Testis (tissue), 3 donors: Measurements from ENCODE around the gene FABP3. TPM values are rescaled to one million over a fixed set of nuclear protein-coding genes. Genes with fewer than 3 reads are reported as not detected.

Source experiments
- DNase-seq: peaks from one replicate; pipeline ENCODE4 v3.0.0-alpha.2; 2019
- H3K27ac ChIP-seq, 2 donors: fragments of 200-600 bp; sonication (generic); one replicate each; pipeline ENCODE4 v1.5.1; 2019
- H3K27me3 ChIP-seq: fragments of 200-600 bp; sonication (generic); one replicate; pipeline ENCODE4 v1.5.1; 2019
- H3K36me3 ChIP-seq: fragments of 200-600 bp; sonication (generic); one replicate; pipeline ENCODE4 v1.5.1; 2017; ENCODE audit warnings: low read depth; ENCODE audit errors: missing control alignments
- H3K4me1 ChIP-seq: fragments of 200-600 bp; sonication (generic); one replicate; pipeline ENCODE4 v1.5.1; 2019
- H3K4me3 ChIP-seq, 2 donors: fragments of 200-600 bp; sonication (generic); one replicate each; pipeline ENCODE4 v1.5.1; 2017 to 2019
- H3K9me3 ChIP-seq: fragments of 200-600 bp; sonication (generic); one replicate; pipeline ENCODE4 v1.5.1; 2017
- POLR2A ChIP-seq: fragments of 450-650 bp; IDR thresholded peaks from one replicate; pipeline ENCODE4 v1.6.1; 2017; ENCODE audit warnings: antibody characterized with exemption, mild to moderate bottlenecking, moderate library complexity
- WGBS, 2 donors: methylation state at CpG; one replicate each; pipeline ENCODE4 v1.1.5; 2018; 5-methylcytosine and 5-hydroxymethylcytosine counted together
- intact Hi-C: fragments of 100-400 bp; cut with DNase I; formaldehyde crosslinking; loops from one replicate; pipeline ENCODE4 v1.15.1; 2023; ENCODE audit warnings: low total_unique reads
- polyA plus RNA-seq: library from polyadenylated mRNA; stranded (reverse); fragments of 350-450 nt; fragmentation: Illumina TruSeq; extraction: RNeasy Lipid Tissue Mini Kit (QIAGEN cat#74804); gene quantifications from one replicate; pipeline ENCODE4 v1.2.3, GENCODE V29; 2014; ENCODE audit warnings: low read depth, low replicate concordance; ENCODE audit not compliant: insufficient read depth
- total RNA-seq, 2 donors: library from RNA; depleted of rRNA; stranded (reverse); fragments of >200 nt; gene quantifications; one replicate each; pipeline ENCODE4 v1.2.3, GENCODE V29; 2016
- TF ChIP-seq, protein P1 (sequence below), 3 experiments: fragments of 450-650 bp in 2 of 3; fragments of 200-600 bp in 1 of 3; sonication (generic) in 1 of 3; IDR thresholded peaks; one replicate each; pipeline ENCODE4 v1.5.1; 2016 to 2019; ENCODE audit warnings: antibody characterized with exemption in 3 of 3, mild to moderate bottlenecking in 2 of 3, moderate library complexity in 1 of 3

The FABP3 gene
- total and polyA plus RNA-seq, 3 donors from 2014 or later: 28.3 to 67.5 (median 34.3) TPM

DNA sequence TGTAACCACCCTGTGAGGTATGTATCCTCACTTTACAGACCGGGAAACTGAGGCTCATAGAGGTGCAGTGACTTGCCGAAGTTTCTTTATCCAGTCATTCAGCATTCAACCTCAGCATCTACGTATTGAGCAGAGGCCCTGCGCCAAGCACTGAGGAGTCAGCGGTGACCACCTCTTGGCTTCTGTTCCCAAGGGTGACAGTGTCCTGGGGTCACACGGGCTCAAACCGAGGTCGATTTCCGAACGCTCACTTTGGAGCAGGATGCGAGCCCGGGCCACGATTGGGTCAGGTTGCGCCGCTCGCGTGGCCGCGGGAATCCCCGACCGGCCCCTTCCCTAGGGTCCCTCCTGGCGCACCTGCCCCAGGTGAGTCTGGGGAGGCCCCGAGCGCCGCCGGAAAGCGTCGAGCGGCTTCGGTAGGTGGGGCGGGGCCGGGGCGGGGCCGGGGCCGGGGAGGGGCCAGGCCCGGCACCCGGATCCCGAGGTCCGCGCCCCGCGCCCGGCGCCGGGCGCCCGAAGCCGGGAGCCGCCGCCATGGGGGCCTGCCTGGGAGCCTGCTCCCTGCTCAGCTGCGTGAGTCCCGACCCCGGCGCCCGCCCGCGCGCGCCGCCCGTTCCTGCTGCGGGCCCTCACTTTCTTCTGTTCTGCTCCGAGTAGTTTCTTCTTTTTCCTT lies 40.0 kb upstream of the FABP3 start, which contains the start of gene SERINC2:
Gene SERINC2 (plus strand): TSS at position 482 of the 673 bp plus-strand sequence. CDS start 53 bp downstream, at position 535.
- peak within 1 kb of the TSS in 1 of 2 donors; percentile 24 for H3K27ac ChIP-seq
- peak; percentile 46 for DNase-seq

DNA sequence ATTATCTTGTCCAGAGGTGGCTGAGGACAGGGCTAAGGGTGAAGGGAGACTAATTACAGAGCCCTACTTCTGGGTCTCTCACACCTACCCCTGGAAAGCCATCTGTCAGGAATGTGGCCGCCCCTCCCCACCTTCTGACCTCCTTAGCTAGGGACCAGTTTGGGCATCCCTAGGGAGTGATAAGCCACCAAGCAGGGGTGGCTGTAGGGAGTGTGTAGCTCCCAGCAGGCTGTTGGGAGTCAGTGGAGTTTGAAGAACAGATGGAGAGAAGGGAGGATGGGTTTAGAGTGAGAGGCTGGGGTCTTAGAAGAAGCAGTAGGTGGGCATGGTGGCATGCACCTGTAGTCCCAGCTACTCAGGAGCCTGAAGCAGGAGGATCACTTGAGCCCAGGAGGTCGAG lies 39.3 kb upstream of the FABP3 start:
- no peak overlapping the region for H3K4me3 ChIP-seq

More for the DNA sequence above, 40.0 kb upstream of the FABP3 start, which contains the start of gene SERINC2:
- Histone ChIP-seq H3K9me3 (no peaks in the 10 kb centered on the region), H3K36me3 (no peaks in the 10 kb centered on the region), H3K4me3 (peak within 1 kb of the TSS; percentile 55 to 78), H3K27me3 (no peaks in the 10 kb centered on the region), H3K4me1 (peaks cover 3% of the 10 kb centered on the region)
- TF ChIP-seq, protein P1, sequence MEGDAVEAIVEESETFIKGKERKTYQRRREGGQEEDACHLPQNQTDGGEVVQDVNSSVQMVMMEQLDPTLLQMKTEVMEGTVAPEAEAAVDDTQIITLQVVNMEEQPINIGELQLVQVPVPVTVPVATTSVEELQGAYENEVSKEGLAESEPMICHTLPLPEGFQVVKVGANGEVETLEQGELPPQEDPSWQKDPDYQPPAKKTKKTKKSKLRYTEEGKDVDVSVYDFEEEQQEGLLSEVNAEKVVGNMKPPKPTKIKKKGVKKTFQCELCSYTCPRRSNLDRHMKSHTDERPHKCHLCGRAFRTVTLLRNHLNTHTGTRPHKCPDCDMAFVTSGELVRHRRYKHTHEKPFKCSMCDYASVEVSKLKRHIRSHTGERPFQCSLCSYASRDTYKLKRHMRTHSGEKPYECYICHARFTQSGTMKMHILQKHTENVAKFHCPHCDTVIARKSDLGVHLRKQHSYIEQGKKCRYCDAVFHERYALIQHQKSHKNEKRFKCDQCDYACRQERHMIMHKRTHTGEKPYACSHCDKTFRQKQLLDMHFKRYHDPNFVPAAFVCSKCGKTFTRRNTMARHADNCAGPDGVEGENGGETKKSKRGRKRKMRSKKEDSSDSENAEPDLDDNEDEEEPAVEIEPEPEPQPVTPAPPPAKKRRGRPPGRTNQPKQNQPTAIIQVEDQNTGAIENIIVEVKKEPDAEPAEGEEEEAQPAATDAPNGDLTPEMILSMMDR (IDR thresholded peaks at IDR 0.05): no peak
- TF ChIP-seq POLR2A: no peak
- WGBS, 2 donors: 1 to 2% methylated on average over 29 to 47 of the region's 63 CpGs
- intact Hi-C loops: no loop called here

DNA sequence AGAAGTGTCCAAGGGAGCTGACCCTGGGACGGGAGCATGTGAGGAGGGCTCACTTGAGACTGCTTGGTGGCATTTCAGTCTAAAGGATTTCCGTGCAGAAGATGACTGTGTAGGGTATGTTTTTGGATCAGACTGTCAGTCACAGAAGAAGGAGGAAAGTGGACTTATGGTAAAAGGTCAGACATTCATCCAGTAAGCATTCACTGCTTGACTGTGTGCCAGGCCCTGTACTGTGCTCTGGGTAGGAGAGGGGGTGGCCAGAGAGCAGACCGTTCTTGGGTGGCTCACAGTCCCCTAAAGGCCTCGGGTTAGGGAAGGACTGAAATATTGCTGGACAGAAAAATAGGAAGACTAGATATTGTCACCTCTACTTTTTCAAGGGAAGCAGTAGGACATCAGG lies 38.0 kb upstream of the FABP3 start:
- 87 to 88% methylated on average over 4 of the region's 4 CpGs for WGBS, 2 donors
- DNase-seq: no peak
- Histone ChIP-seq H3K27me3 (no peaks in the 10 kb centered on the region), H3K4me3 (no peak overlapping the region), H3K9me3 (no peaks in the 10 kb centered on the region), H3K36me3 (no peaks in the 10 kb centered on the region), H3K4me1 (peaks cover 3% of the 10 kb centered on the region), H3K27ac (no peak overlapping the region)
- TF ChIP-seq POLR2A: no peak
- TF ChIP-seq, protein P1 (IDR thresholded peaks at IDR 0.05): no peak
- intact Hi-C loops: no loop called here

More for the DNA sequence above, 39.3 kb upstream of the FABP3 start:
- no peak for DNase-seq
- 55 to 73% methylated on average over 2 of the region's 2 CpGs for WGBS, 2 donors
- intact Hi-C loops: no loop called here
- H3K36me3 ChIP-seq: no peaks in the 10 kb centered on the region
- no peak for TF ChIP-seq POLR2A
- TF ChIP-seq, protein P1 (IDR thresholded peaks at IDR 0.05): no peak
- peaks cover 3% of the 10 kb centered on the region for H3K4me1 ChIP-seq
- H3K27me3 ChIP-seq: no peaks in the 10 kb centered on the region
- H3K27ac ChIP-seq: no peak overlapping the region
- H3K9me3 ChIP-seq: no peaks in the 10 kb centered on the region

- Histone ChIP-seq H3K4me1 (peaks cover 3% of the 10 kb centered on the region), H3K27ac (no peak overlapping the region), H3K27me3 (no peaks in the 10 kb centered on the region), H3K4me3 (no peak overlapping the region), H3K36me3 (no peaks in the 10 kb centered on the region), H3K9me3 (no peaks in the 10 kb centered on the region)
- no peak for TF ChIP-seq POLR2A
- TF ChIP-seq, protein P1 (IDR thresholded peaks at IDR 0.05): no peak
- intact Hi-C loops: no loop called here
- DNase-seq: no peak
- 70 to 76% methylated on average over 6 of the region's 6 CpGs for WGBS, 2 donors
Measured at GRCh38 chr1:31409946-31410858, 37.3 kb upstream of the FABP3 start.
